ENCODE measurements around the gene CRTC1. TPM values are rescaled to one million over a fixed set of nuclear protein-coding genes. Genes with fewer than 3 reads are reported as not detected.

The CRTC1 gene
- total RNA-seq, 2 experiments from 2014 or later = 5.3 to 9.7 TPM

- DNase-seq (no peak), ATAC-seq (no peak)
- Mint-ChIP-seq H3K27ac (no peak overlapping the region), H3K9me3 (ENCODE audit: low read depth) (no peaks in the 10 kb centered on the region), H3K36me3 (ENCODE audit: low read depth) (no peaks in the 10 kb centered on the region), H3K4me1 (no peaks in the 10 kb centered on the region), H3K27me3 (no peaks in the 10 kb centered on the region), H3K4me3 (no peak overlapping the region)
- intact Hi-C loops (cut with DNase I, micrococcal nuclease) = no loop called here
- ChIA-PET CTCF (interaction anchor here (0.7 kb wide), 1 partner anchor 9 kb away, joined by 3 read pairs; no protein-coding TSS in a partner anchor), POLR2A (no interaction called here)
These were observed 89.4 kb downstream of the CRTC1 start for GRCh38 chr19:18772620-18773587.

GRCh38 chr19:18773682-18774081 lies 90.2 kb downstream of the CRTC1 start:
- CTCF ChIA-PET = interaction anchor here (0.7 kb wide), 1 partner anchor 136 kb away, joined by 3 read pairs; no protein-coding TSS in a partner anchor
- intact Hi-C loops (cut with DNase I, micrococcal nuclease) = no loop called here
- DNase-seq = no peak
- Mint-ChIP-seq H3K9me3 (ENCODE audit: low read depth) (no peaks in the 10 kb centered on the region), H3K36me3 (ENCODE audit: low read depth) (no peaks in the 10 kb centered on the region), H3K27ac (no peak overlapping the region), H3K4me1 (no peaks in the 10 kb centered on the region), H3K27me3 (no peaks in the 10 kb centered on the region), H3K4me3 (no peak overlapping the region)
- ATAC-seq = no peak
- POLR2A ChIA-PET = no interaction called here

- POLR2A ChIA-PET = no interaction called here
- intact Hi-C loops (cut with DNase I, micrococcal nuclease) = no loop called here
- Mint-ChIP-seq H3K27ac (no peak overlapping the region), H3K4me1 (no peaks in the 10 kb centered on the region), H3K36me3 (ENCODE audit: low read depth) (no peaks in the 10 kb centered on the region), H3K9me3 (ENCODE audit: low read depth) (no peaks in the 10 kb centered on the region), H3K4me3 (no peak overlapping the region), H3K27me3 (no peaks in the 10 kb centered on the region)
- DNase-seq = no peak
- CTCF ChIA-PET = interaction anchor here (0.7 kb wide), 1 partner anchor 135 kb away, joined by 3 read pairs; no protein-coding TSS in a partner anchor
- no peak for ATAC-seq
These were observed 90.6 kb downstream of the CRTC1 start for GRCh38 chr19:18774107-18774506.

- Mint-ChIP-seq H3K4me1 (no peaks in the 10 kb centered on the region), H3K27ac (no peak overlapping the region), H3K36me3 (ENCODE audit: low read depth) (no peaks in the 10 kb centered on the region), H3K4me3 (no peak overlapping the region), H3K27me3 (no peaks in the 10 kb centered on the region), H3K9me3 (ENCODE audit: low read depth) (no peaks in the 10 kb centered on the region)
- ATAC-seq = no peak
- no peak for DNase-seq
- ChIA-PET CTCF (no interaction called here), POLR2A (no interaction called here)
- intact Hi-C loops (cut with DNase I, micrococcal nuclease) = no loop called here
These were observed 91.4 kb downstream of the CRTC1 start for GRCh38 chr19:18774782-18775444.

- no peak for ATAC-seq
- ChIA-PET CTCF (interaction anchor here (0.5 kb wide), 1 partner anchor 177 kb away, joined by 3 read pairs; no protein-coding TSS in a partner anchor), POLR2A (interaction anchor here (0.6 kb wide), 1 partner anchor 453 kb away, joined by 3 read pairs; no protein-coding TSS in a partner anchor)
- Mint-ChIP-seq H3K9me3 (ENCODE audit: low read depth) (no peaks in the 10 kb centered on the region), H3K4me3 (no peak overlapping the region), H3K27ac (no peak overlapping the region), H3K36me3 (ENCODE audit: low read depth) (no peaks in the 10 kb centered on the region), H3K4me1 (no peaks in the 10 kb centered on the region), H3K27me3 (no peaks in the 10 kb centered on the region)
- intact Hi-C loops (cut with DNase I, micrococcal nuclease) = no loop called here
- no peak for DNase-seq
These were observed 92.3 kb downstream of the CRTC1 start for GRCh38 chr19:18775586-18776287.

- H3K4me3 Mint-ChIP-seq = no peak overlapping the region
- intact Hi-C loops (cut with DNase I, micrococcal nuclease) = no loop called here
- H3K27ac Mint-ChIP-seq = no peak overlapping the region
- DNase-seq (no peak), ATAC-seq (no peak)
- no peaks in the 10 kb centered on the region for H3K9me3 Mint-ChIP-seq (ENCODE audit: low read depth)
- H3K4me1 Mint-ChIP-seq = no peaks in the 10 kb centered on the region
- no peaks in the 10 kb centered on the region for H3K27me3 Mint-ChIP-seq
- CTCF ChIA-PET = no interaction called here
- H3K36me3 Mint-ChIP-seq (ENCODE audit: low read depth) = no peaks in the 10 kb centered on the region
- POLR2A ChIA-PET = interaction anchor here (0.6 kb wide), 1 partner anchor 453 kb away, joined by 3 read pairs; no protein-coding TSS in a partner anchor
These were observed 92.8 kb downstream of the CRTC1 start for GRCh38 chr19:18776288-18776594.

- ChIA-PET CTCF (no interaction called here), POLR2A (interaction anchor here (0.6 kb wide), 1 partner anchor 452 kb away, joined by 3 read pairs; no protein-coding TSS in a partner anchor)
- peak; percentile 36 for DNase-seq
- Mint-ChIP-seq H3K36me3 (ENCODE audit: low read depth) (no peaks in the 10 kb centered on the region), H3K4me3 (no peak overlapping the region), H3K4me1 (no peaks in the 10 kb centered on the region), H3K27me3 (no peaks in the 10 kb centered on the region), H3K27ac (no peak overlapping the region), H3K9me3 (ENCODE audit: low read depth) (no peaks in the 10 kb centered on the region)
- ATAC-seq = peak; percentile 40
- intact Hi-C loops (cut with DNase I, micrococcal nuclease) = no loop called here
These were observed 93.3 kb downstream of the CRTC1 start for GRCh38 chr19:18776736-18777135.

- no peak for DNase-seq
- Mint-ChIP-seq H3K9me3 (ENCODE audit: low read depth) (no peaks in the 10 kb centered on the region), H3K27me3 (no peaks in the 10 kb centered on the region), H3K4me3 (no peak overlapping the region), H3K4me1 (no peaks in the 10 kb centered on the region), H3K27ac (no peak overlapping the region), H3K36me3 (ENCODE audit: low read depth) (no peaks in the 10 kb centered on the region)
- intact Hi-C loops (cut with DNase I, micrococcal nuclease) = no loop called here
- CTCF ChIA-PET = no interaction called here
- POLR2A ChIA-PET = no interaction called here
- ATAC-seq = no peak
These were observed 94.0 kb downstream of the CRTC1 start for GRCh38 chr19:18777301-18778075.

- Mint-ChIP-seq H3K4me1 (no peaks in the 10 kb centered on the region), H3K9me3 (ENCODE audit: low read depth) (no peaks in the 10 kb centered on the region), H3K4me3 (no peak overlapping the region), H3K27me3 (no peaks in the 10 kb centered on the region), H3K27ac (no peak overlapping the region), H3K36me3 (ENCODE audit: low read depth) (no peaks in the 10 kb centered on the region)
- intact Hi-C loops (cut with DNase I, micrococcal nuclease) = no loop called here
- ATAC-seq (peak; percentile 14), DNase-seq (no peak)
- POLR2A ChIA-PET = no interaction called here
- CTCF ChIA-PET = interaction anchor here (0.5 kb wide), 1 partner anchor 316 kb away, joined by 5 read pairs; no protein-coding TSS in a partner anchor
These were observed 94.6 kb downstream of the CRTC1 start for GRCh38 chr19:18778076-18778389.

GRCh38 chr19:18778826-18779495 lies 95.5 kb downstream of the CRTC1 start:
- intact Hi-C loops (cut with DNase I, micrococcal nuclease) = no loop called here
- no peaks in the 10 kb centered on the region for H3K36me3 Mint-ChIP-seq (ENCODE audit: low read depth)
- H3K27me3 Mint-ChIP-seq = no peaks in the 10 kb centered on the region
- DNase-seq (no peak), ATAC-seq (no peak)
- H3K9me3 Mint-ChIP-seq (ENCODE audit: low read depth) = no peaks in the 10 kb centered on the region
- no peaks in the 10 kb centered on the region for H3K4me1 Mint-ChIP-seq
- H3K4me3 Mint-ChIP-seq = no peak overlapping the region
- H3K27ac Mint-ChIP-seq = no peak overlapping the region
- ChIA-PET CTCF (interaction anchor here (0.6 kb wide), 1 partner anchor 432 kb away, joined by 3 read pairs; no protein-coding TSS in a partner anchor), POLR2A (no interaction called here)
